Left lung (tissue), 10 donors: ENCODE data around the gene MUC2. TPM values are rescaled to one million over a fixed set of nuclear protein-coding genes. Genes with fewer than 3 reads are reported as not detected.

Source experiments
- ATAC-seq: fragments of 200-7000 bp; cut with Tn5 transposase; one replicate; pipeline ENCODE4 v1.9.1; 2020; ENCODE audit warnings: moderate library complexity
- DNase-seq, 4 donors: peaks; one replicate each; pipeline ENCODE4 v3.0.0-alpha.2; 2013 to 2020
- H3K27ac ChIP-seq, 2 donors: fragments of 200-600 bp; sonication (generic) in 1 of 2; one replicate each; pipeline versions ENCODE4 v1.5.0 to v1.8.0; 2020 to 2021
- H3K27me3 ChIP-seq, 2 donors: fragments of 200-600 bp; sonication (generic) in 1 of 2; one replicate each; pipeline versions ENCODE4 v1.5.0 to v1.8.0; 2020 to 2021
- H3K36me3 ChIP-seq, 2 donors: fragments of 200-600 bp; sonication (generic) in 1 of 2; one replicate each; pipeline versions ENCODE4 v1.5.0 to v1.8.0; 2020 to 2021
- H3K4me1 ChIP-seq, 2 donors: fragments of 200-600 bp; one replicate each; pipeline ENCODE4 v1.8.0; 2021
- H3K4me3 ChIP-seq, 2 donors: fragments of 200-600 bp; sonication (generic) in 1 of 2; one replicate each; pipeline versions ENCODE4 v1.5.0 to v1.8.0; 2020 to 2021; ENCODE audit warnings: mild to moderate bottlenecking in 1 of 2
- H3K9me3 ChIP-seq, 2 donors: fragments of 200-600 bp; sonication (generic) in 1 of 2; one replicate each; pipeline versions ENCODE4 v1.5.0 to v1.8.0; 2020 to 2021
- intact Hi-C, 2 donors: fragments of 100-400 bp; cut with DNase I; formaldehyde crosslinking; loops; one replicate each; pipeline versions ENCODE4 v1.11.2 to v1.14.2; 2022
- polyA plus RNA-seq, 6 donors: library from polyadenylated mRNA; unstranded; fragments of 120-200 nt; gene quantifications; one replicate each; pipeline ENCODE4 v1.2.1, GENCODE V29; 2013; ENCODE audit not compliant: insufficient read length in 6 of 6
- total RNA-seq, 2 donors: library from RNA; stranded (reverse); fragmentation: NEBNext Ultra II Directional; extraction: Animal tissue kit (Norgen Biotek cat#: 25700); gene quantifications; one replicate each; pipeline ENCODE4 v1.2.1, GENCODE V29; 2021
- TF ChIP-seq, protein P1 (sequence below), 2 donors: fragments of 200-600 bp; sonication (generic) in 1 of 2; IDR thresholded peaks; one replicate each; pipeline versions ENCODE4 v1.5.0 to v1.8.0; 2021; ENCODE audit warnings: antibody characterized with exemption in 2 of 2
- donor health status: DM: no; HTN: yes; CAD: no.
- donor health status: DM: no; HTN: no; CAD: no.

The MUC2 gene
- total and polyA plus RNA-seq, 8 donors = 0.02 to 0.03 (median 0.03) TPM; not detected in 3

DNA sequence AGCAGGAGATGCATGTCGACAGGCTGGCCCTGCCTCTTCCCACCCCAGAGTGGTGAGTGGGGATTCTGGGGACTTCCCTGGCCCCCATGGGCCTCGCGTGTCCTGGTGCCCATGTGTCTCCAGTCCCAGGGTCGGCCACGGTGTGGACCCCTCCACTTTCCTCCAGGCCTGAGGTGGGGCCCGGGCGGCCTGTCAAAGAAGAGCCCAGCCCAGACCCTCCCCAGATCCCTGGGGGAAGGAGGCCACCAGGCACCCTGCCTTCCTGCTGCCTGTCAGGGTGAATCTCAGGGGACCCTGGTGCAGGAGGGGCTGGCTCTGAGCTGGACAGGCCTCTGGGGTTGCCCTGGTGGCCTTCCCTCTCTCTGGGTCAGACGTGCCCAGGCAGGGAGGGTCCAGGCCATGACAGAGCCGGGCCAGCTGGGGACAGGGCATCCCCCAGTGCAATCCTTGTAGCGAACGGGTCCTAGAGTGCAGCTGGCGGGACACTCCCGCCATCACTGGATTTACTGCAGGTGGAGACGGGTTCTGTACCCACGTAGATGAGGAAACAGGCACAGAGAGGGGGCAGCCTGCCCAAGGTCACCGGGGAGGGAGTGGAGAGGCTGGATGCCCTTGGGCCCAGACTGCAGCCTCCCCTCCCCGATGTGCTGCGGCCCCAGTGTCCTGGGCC, 24.6 kb upstream of the MUC2 start:
- H3K9me3 ChIP-seq = peaks cover 0 to under 1% of the 10 kb centered on the region in 2 donors
- DNase-seq (peak in 2 of 4 donors; percentile 29 to 75), ATAC-seq (no peak)
- peaks cover 0 to 70% of the 10 kb centered on the region in 2 donors for H3K27me3 ChIP-seq
- intact Hi-C loops = no loop called here
- no peak overlapping the region for H3K4me3 ChIP-seq
- no peak overlapping the region for H3K27ac ChIP-seq
- peaks cover 6 to 22% of the 10 kb centered on the region in 2 donors for H3K4me1 ChIP-seq
- TF ChIP-seq, protein P1, sequence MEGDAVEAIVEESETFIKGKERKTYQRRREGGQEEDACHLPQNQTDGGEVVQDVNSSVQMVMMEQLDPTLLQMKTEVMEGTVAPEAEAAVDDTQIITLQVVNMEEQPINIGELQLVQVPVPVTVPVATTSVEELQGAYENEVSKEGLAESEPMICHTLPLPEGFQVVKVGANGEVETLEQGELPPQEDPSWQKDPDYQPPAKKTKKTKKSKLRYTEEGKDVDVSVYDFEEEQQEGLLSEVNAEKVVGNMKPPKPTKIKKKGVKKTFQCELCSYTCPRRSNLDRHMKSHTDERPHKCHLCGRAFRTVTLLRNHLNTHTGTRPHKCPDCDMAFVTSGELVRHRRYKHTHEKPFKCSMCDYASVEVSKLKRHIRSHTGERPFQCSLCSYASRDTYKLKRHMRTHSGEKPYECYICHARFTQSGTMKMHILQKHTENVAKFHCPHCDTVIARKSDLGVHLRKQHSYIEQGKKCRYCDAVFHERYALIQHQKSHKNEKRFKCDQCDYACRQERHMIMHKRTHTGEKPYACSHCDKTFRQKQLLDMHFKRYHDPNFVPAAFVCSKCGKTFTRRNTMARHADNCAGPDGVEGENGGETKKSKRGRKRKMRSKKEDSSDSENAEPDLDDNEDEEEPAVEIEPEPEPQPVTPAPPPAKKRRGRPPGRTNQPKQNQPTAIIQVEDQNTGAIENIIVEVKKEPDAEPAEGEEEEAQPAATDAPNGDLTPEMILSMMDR (IDR thresholded peaks at IDR 0.05) = no peak
- H3K36me3 ChIP-seq = no peaks in the 10 kb centered on the region

DNA sequence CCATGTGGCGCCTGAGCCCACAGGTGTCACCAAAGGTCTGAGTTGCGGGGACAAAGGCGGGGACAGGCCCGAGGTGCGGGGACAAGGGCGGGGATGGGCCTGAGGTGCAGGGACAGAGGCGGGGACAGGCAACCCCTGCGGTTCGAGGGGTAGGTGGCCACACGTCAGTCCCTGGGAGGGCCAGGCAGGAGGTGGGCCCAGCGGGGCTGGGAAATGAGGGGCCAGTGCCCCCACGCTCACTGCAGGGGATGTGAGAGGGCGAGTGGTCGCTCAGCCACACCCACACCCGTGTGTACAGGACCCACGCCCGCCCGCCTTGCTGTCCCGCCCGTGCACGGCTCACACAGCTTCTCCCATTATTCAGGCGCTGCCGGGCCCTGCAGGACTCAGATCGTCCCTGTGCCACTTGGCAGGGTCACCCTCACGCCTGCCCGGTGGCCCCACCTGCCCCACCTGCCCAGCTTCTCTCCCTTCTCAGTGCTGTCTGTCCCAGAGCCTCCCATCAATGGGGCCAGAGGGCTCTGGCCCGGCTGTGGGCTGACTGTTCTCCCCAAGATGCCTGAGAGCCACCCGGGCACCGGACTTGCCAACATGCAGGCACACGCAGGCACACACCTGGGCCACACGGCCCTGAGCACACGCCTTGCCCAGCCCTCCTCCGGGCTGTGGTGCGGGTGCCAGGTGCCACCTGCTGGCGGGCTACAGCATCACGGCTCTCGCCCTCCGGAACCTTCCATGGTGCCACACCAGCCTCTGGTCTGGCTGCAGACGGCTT, 23.9 kb upstream of the MUC2 start:
- no peak overlapping the region for H3K27ac ChIP-seq
- H3K27me3 ChIP-seq = peaks cover 0 to 71% of the 10 kb centered on the region in 2 donors

DNA sequence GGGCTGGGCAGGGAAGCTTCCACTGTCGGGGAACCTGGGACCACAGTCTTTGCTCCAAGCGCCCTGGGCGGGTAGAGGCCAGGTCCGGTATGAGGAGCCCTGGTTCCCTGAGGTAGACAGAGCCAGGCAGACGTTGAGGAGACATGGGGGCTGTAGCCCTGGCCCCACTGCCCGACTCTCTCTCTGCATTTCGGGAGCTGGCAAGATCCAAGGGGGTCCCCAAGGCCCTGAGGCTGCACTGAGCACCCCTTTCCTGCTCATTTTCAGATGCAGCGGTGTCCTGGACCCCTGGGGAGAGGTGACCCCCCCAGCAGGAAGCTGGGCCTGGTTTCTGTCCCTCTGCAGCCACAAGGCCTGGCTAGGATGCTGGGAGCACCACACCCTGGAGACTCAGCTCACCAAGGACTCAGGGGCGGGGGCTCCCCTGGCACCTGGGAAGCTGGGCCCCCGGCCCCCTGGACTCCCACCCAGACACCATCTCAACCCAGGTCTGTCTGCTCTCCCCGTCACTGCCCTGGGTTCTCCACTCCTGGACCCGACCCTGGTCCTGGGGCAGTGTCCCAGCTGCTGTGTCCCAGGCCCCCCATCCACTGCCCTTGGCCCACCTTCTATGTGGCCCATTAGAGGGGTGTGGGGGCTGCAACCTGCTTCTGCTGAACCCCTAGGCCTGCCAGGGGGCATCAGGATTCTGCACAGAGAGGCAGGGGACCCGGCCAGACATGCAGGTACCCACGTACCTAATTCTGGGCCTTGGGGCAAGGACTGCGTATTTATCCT, 23.1 kb upstream of the MUC2 start:
- DNase-seq (no peak), ATAC-seq (no peak)
- intact Hi-C loops = no loop called here
- Histone ChIP-seq H3K9me3 (no peaks in the 10 kb centered on the region), H3K27me3 (peaks cover 0 to 79% of the 10 kb centered on the region in 2 donors), H3K36me3 (no peaks in the 10 kb centered on the region), H3K4me3 (no peak overlapping the region), H3K27ac (no peak overlapping the region), H3K4me1 (peaks cover 6 to 22% of the 10 kb centered on the region in 2 donors)
- TF ChIP-seq, protein P1 (IDR thresholded peaks at IDR 0.05) = peak in 1 of 2 donors; percentile 29

More for the DNA sequence above, 23.9 kb upstream of the MUC2 start:
- TF ChIP-seq, protein P1 (IDR thresholded peaks at IDR 0.05) = peak; percentile 79 to 96
- ATAC-seq = peak; percentile 97
- H3K4me3 ChIP-seq = no peak overlapping the region
- peak; percentile 44 to 92 (median 66) for DNase-seq
- peaks cover 6 to 22% of the 10 kb centered on the region in 2 donors for H3K4me1 ChIP-seq
- no peaks in the 10 kb centered on the region for H3K9me3 ChIP-seq
- no peaks in the 10 kb centered on the region for H3K36me3 ChIP-seq
- intact Hi-C loops = no loop called here

DNA sequence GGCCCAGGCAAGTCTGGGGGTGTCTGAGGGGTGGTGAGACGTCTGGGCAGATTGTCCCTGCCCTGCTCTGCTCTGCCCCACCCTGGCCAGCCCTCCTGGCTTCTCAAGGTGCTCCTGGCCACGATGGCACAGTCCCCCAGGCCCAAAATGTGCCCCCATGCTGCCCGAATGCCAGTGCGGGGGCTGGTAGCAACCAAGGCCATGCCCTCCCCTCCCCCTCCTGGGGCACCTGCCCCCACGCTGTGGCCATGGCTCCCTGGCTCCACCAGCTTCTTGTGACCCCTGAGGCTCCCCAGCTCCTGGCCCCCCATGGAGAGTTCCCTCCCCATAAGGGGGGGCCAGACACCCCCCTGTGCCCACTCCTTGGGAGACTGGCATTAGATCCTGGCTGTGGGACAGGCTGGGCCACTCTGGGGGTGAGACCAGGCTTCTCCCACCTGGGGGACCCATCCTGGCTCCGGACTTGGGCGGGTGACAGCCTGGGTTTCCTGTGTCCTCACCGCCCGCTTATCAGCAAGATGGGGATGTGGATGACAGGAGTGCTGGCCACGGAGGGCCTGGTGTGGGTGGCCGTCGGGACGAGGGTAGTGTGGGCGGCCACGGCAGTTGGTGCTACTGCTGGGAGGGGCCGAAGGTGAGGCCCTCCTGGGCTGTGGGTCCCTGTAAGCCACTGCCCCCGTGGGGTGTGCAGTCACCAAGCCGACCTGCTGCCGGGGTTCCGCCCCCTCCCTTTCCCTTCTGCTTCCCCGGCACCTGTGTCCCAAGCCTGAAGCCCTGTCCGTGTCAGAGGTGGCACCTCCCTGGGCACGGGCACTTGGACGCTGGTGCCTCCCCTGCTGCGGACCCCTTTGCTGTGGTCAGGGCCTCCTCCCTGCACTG, 22.3 kb upstream of the MUC2 start:
- no peaks in the 10 kb centered on the region for H3K36me3 ChIP-seq
- intact Hi-C loops = no loop called here
- peak in 2 of 4 donors; percentile 32 to 65 for DNase-seq

More for the DNA sequence above, 22.3 kb upstream of the MUC2 start:
- no peak for ATAC-seq
- TF ChIP-seq, protein P1 (IDR thresholded peaks at IDR 0.05) = no peak
- peaks cover 0 to 80% of the 10 kb centered on the region in 2 donors for H3K27me3 ChIP-seq
- no peak overlapping the region for H3K27ac ChIP-seq
- H3K4me3 ChIP-seq = no peak overlapping the region
- H3K9me3 ChIP-seq = no peaks in the 10 kb centered on the region
- H3K4me1 ChIP-seq = peaks cover 6 to 22% of the 10 kb centered on the region in 2 donors
